Measurements from ENCODE around the gene NSUN2. TPM values are rescaled to one million over a fixed set of nuclear protein-coding genes. Genes with fewer than 3 reads are reported as not detected.

The NSUN2 gene
- total RNA-seq, 2 experiments from 2014 or later: 110 to 111 TPM

GRCh38 chr5:6601271-6601670, 31.6 kb downstream of the NSUN2 start:
- ChIA-PET POLR2A (no interaction called here), CTCF (no interaction called here)
- peak overlapping the region; percentile 16 for H3K27ac Mint-ChIP-seq
- TF ChIP-seq CTCF (IDR thresholded peaks at IDR 0.05): no peak
- no peaks in the 10 kb centered on the region for H3K9me3 Mint-ChIP-seq
- no peak for DNase-seq
- no peaks in the 10 kb centered on the region for H3K27me3 Mint-ChIP-seq
- intact Hi-C loops (cut with micrococcal nuclease): no loop called here
- peaks cover 74% of the 10 kb centered on the region for H3K36me3 Mint-ChIP-seq (ENCODE audit: low read depth)
- H3K4me3 Mint-ChIP-seq: no peak overlapping the region
- ATAC-seq: no peak
- no peaks in the 10 kb centered on the region for H3K4me1 Mint-ChIP-seq (ENCODE audit: low read depth)

- POLR2A ChIA-PET: no interaction called here
- CTCF ChIA-PET: no interaction called here
- no peak overlapping the region for H3K27ac Mint-ChIP-seq
- H3K4me3 Mint-ChIP-seq: no peak overlapping the region
- TF ChIP-seq CTCF (IDR thresholded peaks at IDR 0.05): no peak
- ATAC-seq: no peak
- H3K9me3 Mint-ChIP-seq: no peaks in the 10 kb centered on the region
- no peak for DNase-seq
- H3K4me1 Mint-ChIP-seq (ENCODE audit: low read depth): no peaks in the 10 kb centered on the region
- no peaks in the 10 kb centered on the region for H3K27me3 Mint-ChIP-seq
- intact Hi-C loops (cut with micrococcal nuclease): no loop called here
- peaks cover 72% of the 10 kb centered on the region for H3K36me3 Mint-ChIP-seq (ENCODE audit: low read depth)
These were observed 33.1 kb downstream of the NSUN2 start for GRCh38 chr5:6599739-6600138.

- intact Hi-C loops (cut with micrococcal nuclease): no loop called here
- no peak for TF ChIP-seq CTCF (IDR thresholded peaks at IDR 0.05)
- ChIA-PET POLR2A (interaction anchor here (1.8 kb wide), 1 partner anchor 220 kb away, joined by 3 read pairs; the partner anchor contains the start of gene MED10), CTCF (interaction anchor here (1.0 kb wide), 1 partner anchor 147 kb away, joined by 3 read pairs; no protein-coding TSS in a partner anchor)
- Mint-ChIP-seq H3K9me3 (no peaks in the 10 kb centered on the region), H3K36me3 (ENCODE audit: low read depth) (peaks cover 60% of the 10 kb centered on the region), H3K27me3 (no peaks in the 10 kb centered on the region), H3K27ac (no peak overlapping the region), H3K4me1 (ENCODE audit: low read depth) (no peaks in the 10 kb centered on the region), H3K4me3 (no peak overlapping the region)
- ATAC-seq: no peak
- no peak for DNase-seq
These were observed 34.4 kb downstream of the NSUN2 start for GRCh38 chr5:6598351-6598900.

GRCh38 chr5:6597557-6597956, 35.3 kb downstream of the NSUN2 start:
- Mint-ChIP-seq H3K9me3 (no peaks in the 10 kb centered on the region), H3K36me3 (ENCODE audit: low read depth) (peaks cover 56% of the 10 kb centered on the region), H3K4me1 (ENCODE audit: low read depth) (no peaks in the 10 kb centered on the region), H3K27ac (no peak overlapping the region), H3K4me3 (no peak overlapping the region), H3K27me3 (no peaks in the 10 kb centered on the region)
- no peak for TF ChIP-seq CTCF (IDR thresholded peaks at IDR 0.05)
- ChIA-PET POLR2A (interaction anchor here (1.8 kb wide), 1 partner anchor 219 kb away, joined by 3 read pairs; the partner anchor contains the start of gene MED10), CTCF (no interaction called here)
- intact Hi-C loops (cut with micrococcal nuclease): no loop called here
- no peak for ATAC-seq
- DNase-seq: no peak

GRCh38 chr5:6596388-6596787, 36.5 kb downstream of the NSUN2 start:
- H3K4me3 Mint-ChIP-seq: no peak overlapping the region
- no peak overlapping the region for H3K27ac Mint-ChIP-seq
- POLR2A ChIA-PET: no interaction called here
- intact Hi-C loops (cut with micrococcal nuclease): no loop called here
- ATAC-seq (no peak), DNase-seq (no peak)
- CTCF ChIA-PET: no interaction called here
- H3K36me3 Mint-ChIP-seq (ENCODE audit: low read depth): peaks cover 45% of the 10 kb centered on the region
- H3K9me3 Mint-ChIP-seq: no peaks in the 10 kb centered on the region
- no peaks in the 10 kb centered on the region for H3K27me3 Mint-ChIP-seq
- no peak for TF ChIP-seq CTCF (IDR thresholded peaks at IDR 0.05)
- H3K4me1 Mint-ChIP-seq (ENCODE audit: low read depth): no peaks in the 10 kb centered on the region
